ENCODE measurements around the gene MAPK4.

DNA sequence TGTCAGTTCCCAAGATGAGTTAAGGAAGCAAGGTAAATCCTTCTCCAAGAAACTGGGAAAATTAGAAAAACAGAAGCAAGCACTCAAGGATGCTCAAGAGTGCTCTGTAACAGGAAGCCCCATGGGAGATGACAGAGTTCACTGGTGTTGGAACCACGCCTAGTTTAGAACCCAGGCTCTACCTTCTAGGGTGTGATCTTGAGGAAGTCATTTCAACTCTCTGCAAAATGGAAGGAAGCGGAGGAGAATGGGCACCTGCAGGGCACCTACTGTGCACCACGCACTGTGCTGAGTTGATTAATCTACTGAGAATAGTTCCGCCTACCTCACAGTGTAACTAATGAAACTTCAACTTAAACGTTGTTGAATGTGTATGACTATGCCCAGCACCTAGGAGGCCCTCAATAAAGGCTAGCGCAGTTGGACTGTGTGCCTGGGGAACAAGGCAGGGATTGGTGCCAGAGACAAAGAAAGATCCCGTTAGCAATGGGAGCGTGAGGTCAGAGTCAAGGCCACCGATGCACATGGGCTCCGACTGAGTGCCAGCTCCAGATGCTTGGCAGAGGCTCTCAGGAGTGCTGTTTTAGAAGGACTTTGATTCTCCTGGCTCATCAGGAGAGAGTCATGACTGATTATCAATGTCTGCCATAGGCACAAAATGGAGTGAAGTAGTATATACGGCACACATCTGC, 93.7 kb downstream of the MAPK4 start:
- TF ChIP-seq, protein P1, sequence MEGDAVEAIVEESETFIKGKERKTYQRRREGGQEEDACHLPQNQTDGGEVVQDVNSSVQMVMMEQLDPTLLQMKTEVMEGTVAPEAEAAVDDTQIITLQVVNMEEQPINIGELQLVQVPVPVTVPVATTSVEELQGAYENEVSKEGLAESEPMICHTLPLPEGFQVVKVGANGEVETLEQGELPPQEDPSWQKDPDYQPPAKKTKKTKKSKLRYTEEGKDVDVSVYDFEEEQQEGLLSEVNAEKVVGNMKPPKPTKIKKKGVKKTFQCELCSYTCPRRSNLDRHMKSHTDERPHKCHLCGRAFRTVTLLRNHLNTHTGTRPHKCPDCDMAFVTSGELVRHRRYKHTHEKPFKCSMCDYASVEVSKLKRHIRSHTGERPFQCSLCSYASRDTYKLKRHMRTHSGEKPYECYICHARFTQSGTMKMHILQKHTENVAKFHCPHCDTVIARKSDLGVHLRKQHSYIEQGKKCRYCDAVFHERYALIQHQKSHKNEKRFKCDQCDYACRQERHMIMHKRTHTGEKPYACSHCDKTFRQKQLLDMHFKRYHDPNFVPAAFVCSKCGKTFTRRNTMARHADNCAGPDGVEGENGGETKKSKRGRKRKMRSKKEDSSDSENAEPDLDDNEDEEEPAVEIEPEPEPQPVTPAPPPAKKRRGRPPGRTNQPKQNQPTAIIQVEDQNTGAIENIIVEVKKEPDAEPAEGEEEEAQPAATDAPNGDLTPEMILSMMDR (IDR thresholded peaks at IDR 0.05; ENCODE audit: insufficient read depth, low read length, poor library complexity, severe bottlenecking): no peak
- TF ChIP-seq EZH2phosphoT487 (conservative IDR thresholded peaks at IDR 0.05; ENCODE audit: low read length): no peak

Measured in SU-DHL-6 (cell line).